Measurements from ENCODE around the gene TMEM201. TPM values are rescaled to one million over a fixed set of nuclear protein-coding genes. Genes with fewer than 3 reads are reported as not detected.

TMEM201 gene
- total and polyA plus RNA-seq, 9 of the 15 experiments (the other 6 are each of a cell fraction or from before 2014, with no cell fraction given) = 0.42 to 51.3 (median 7.4) TPM

- Histone ChIP-seq H3K36me3 (ENCODE audit: control insufficient read depth, insufficient read depth, low read length) (peaks cover 44% of the 10 kb centered on the region; the same call in 2 of the 3 replicates), H3K79me2 (ENCODE audit: control insufficient read depth, insufficient read depth, low read length) (peaks cover 72% of the 10 kb centered on the region), H3K27ac (ENCODE audit: extremely low read depth, low read depth, low read length) (no peak overlapping the region), H3K9ac (ENCODE audit: insufficient read depth in 1 of 2, low read depth in 2 of 2, low read length in 2 of 2) (peak overlapping the region in 1 of 2 experiments; percentile 88; a peak in 2 of 4 replicates), H3K27me3 (ENCODE audit: control insufficient read depth in 2 of 2, insufficient read depth in 2 of 2, low read length in 2 of 2) (no peaks in the 10 kb centered on the region), H3K4me1 (replicated peaks in 1 of 2; ENCODE audit: control insufficient read depth in 2 of 2, insufficient read depth in 2 of 2, low read length in 2 of 2) (peaks cover 35 to 83% of the 10 kb centered on the region in 2 experiments), H3K9me1 (ENCODE audit: control insufficient read depth, insufficient read depth, low read length) (peaks cover 28% of the 10 kb centered on the region), H3K9me3 (replicated peaks; ENCODE audit: control insufficient read depth, insufficient read depth, low read depth, low read length) (no peaks in the 10 kb centered on the region), H3K4me2 (ENCODE audit: insufficient read depth, low read length) (no peak overlapping the region), H4K20me1 (replicated peaks; ENCODE audit: control insufficient read depth, insufficient read depth, low read length) (peaks cover 60% of the 10 kb centered on the region), H2AFZ (ENCODE audit: low read depth, low read length) (no peak overlapping the region), H3K4me3 (no peak overlapping the region)
- POLR2A ChIA-PET = interaction anchor here (0.6 to 2.0 kb wide), 4 partner anchors 9 to 53 kb away, joined by 3 to 10 read pairs (median 6); partner anchors contain the start of gene SLC25A33
- BruUV-seq (replicated peaks) = no TSS peak
- no peak for TF ChIP-seq MTA3 (IDR thresholded peaks at IDR 0.05; ENCODE audit: borderline replicate concordance)
- no peak for TF ChIP-seq ZNF133 (CRISPR knock-in tag; IDR thresholded peaks at IDR 0.05)
- peak; percentile 18; the same call in 1 of the 2 replicates for TF ChIP-seq RBFOX2 (IDR thresholded peaks at IDR 0.05; ENCODE audit: low read depth, low read length)
- TF ChIP-seq, protein P1, sequence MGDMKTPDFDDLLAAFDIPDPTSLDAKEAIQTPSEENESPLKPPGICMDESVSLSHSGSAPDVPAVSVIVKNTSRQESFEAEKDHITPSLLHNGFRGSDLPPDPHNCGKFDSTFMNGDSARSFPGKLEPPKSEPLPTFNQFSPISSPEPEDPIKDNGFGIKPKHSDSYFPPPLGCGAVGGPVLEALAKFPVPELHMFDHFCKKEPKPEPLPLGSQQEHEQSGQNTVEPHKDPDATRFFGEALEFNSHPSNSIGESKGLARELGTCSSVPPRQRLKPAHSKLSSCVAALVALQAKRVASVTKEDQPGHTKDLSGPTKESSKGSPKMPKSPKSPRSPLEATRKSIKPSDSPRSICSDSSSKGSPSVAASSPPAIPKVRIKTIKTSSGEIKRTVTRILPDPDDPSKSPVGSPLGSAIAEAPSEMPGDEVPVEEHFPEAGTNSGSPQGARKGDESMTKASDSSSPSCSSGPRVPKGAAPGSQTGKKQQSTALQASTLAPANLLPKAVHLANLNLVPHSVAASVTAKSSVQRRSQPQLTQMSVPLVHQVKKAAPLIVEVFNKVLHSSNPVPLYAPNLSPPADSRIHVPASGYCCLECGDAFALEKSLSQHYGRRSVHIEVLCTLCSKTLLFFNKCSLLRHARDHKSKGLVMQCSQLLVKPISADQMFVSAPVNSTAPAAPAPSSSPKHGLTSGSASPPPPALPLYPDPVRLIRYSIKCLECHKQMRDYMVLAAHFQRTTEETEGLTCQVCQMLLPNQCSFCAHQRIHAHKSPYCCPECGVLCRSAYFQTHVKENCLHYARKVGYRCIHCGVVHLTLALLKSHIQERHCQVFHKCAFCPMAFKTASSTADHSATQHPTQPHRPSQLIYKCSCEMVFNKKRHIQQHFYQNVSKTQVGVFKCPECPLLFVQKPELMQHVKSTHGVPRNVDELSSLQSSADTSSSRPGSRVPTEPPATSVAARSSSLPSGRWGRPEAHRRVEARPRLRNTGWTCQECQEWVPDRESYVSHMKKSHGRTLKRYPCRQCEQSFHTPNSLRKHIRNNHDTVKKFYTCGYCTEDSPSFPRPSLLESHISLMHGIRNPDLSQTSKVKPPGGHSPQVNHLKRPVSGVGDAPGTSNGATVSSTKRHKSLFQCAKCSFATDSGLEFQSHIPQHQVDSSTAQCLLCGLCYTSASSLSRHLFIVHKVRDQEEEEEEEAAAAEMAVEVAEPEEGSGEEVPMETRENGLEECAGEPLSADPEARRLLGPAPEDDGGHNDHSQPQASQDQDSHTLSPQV (IDR thresholded peaks at IDR 0.05) = no peak
- no peak for TF ChIP-seq PYGO2 (tag; IDR thresholded peaks at IDR 0.05)
- no peak for TF ChIP-seq CBX8 (IDR thresholded peaks at IDR 0.05; ENCODE audit: borderline replicate concordance, extremely low read depth, low read depth, low read length, poor library complexity, severe bottlenecking)
- no peak for TF ChIP-seq TEAD4 (IDR thresholded peaks at IDR 0.05; ENCODE audit: low read length)
- TF ChIP-seq TEAD4 (CRISPR knock-in tag; IDR thresholded peaks at IDR 0.05; ENCODE audit: borderline replicate concordance) = no peak
- TF ChIP-seq CREB1 (IDR thresholded peaks at IDR 0.05) = no peak
- TF ChIP-seq CREB1 (CRISPR knock-in tag; IDR thresholded peaks at IDR 0.05) = 0 out of 2 replicates have a peak, but pooled peaks have one; percentile 15
- no peak for DNase-seq (ENCODE audit: extremely low read depth in 1 of 4, low spot score in 3 of 4)
- FAIRE-seq = no peak
- in situ Hi-C loops (cut with MboI) = no loop called here
- CTCF ChIA-PET (ENCODE audit: low intra/inter-chr PET ratio) = no interaction called here
- no peak for ATAC-seq
- WGBS (ENCODE audit: insufficient coverage, low coverage, missing lambda C conversion rate) = 88% methylated on average over 19 of the region's 22 CpGs
- intact Hi-C loops (cut with micrococcal nuclease) = no loop called here
Observed at GRCh38 chr1:9591669-9592509, 3.2 kb downstream of the TMEM201 start.

Measured in K562 (cell line).